NCI-H1417 treated with DMSO at 0.1 percent for 48 hours (cell line): Measurements from ENCODE around the gene SGSH.
"Not testable (repeated sequence)": the region's sequence is repeated elsewhere in the genome, so short reads cannot be mapped to it uniquely, and the experiment has no call there.

Source experiments
- DNase-seq: peaks from one replicate; lab custom pipeline; 2025; lab: John Stamatoyannopoulos, UW

Gene SGSH

DNA sequence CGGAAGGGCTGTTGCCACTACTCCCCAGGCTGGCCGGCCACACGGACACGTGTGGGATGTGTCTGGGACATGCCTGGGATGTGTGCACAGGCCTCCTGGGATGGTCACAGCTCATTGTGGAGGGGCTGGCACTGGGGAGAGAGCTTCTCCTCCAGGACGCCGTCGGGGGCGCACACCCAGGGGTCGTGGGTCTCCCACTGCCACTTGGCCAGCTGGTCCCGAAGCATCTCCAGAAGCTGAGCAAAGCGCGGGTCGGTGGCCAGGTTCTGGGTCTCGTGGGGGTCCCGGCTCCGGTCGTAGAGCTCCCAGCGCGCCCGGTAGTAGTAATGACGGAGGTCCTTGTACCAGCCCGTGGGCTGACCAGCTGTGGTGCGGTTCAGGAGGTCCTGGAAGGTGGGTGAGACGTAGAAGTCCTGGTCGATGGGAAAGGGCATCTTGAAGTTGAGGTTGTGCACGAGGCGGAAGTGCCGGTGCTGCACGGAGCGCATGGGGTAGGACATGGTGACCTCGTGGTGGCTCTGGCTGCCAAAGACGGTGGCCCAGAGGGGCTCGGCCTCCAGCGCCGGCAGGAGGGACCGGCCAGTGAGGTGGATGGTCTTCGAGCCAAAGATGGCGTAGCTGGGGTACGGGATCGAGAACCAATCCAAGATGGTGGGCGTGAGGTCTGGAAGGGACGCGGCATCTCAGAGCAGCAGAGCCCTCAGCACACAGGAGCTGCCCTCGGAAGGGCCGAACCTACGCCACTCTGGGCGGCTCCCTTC is 9.6 kb downstream of the SGSH start:
- no peak for DNase-seq

DNA sequence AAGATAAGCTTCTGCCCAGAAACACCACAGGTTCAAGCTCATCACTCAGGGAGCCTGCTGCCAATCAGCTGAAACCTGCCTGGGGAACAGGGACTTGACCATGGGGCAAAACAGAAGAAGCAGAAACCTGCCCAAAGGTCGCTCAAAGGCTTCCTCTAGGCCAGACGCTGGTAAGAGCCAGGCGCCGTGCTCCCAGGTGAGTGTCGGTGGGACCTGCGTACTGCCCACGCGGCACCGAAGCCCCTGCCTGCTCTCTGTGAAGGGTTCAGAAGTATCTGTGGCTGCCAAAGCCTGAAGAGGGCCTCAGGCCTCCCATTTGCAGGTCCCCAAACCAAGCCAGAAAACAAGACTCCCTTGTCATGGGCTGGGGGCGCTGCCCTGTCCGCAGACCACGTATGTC is 10.4 kb downstream of the SGSH start:
- DNase-seq = no peak

DNA sequence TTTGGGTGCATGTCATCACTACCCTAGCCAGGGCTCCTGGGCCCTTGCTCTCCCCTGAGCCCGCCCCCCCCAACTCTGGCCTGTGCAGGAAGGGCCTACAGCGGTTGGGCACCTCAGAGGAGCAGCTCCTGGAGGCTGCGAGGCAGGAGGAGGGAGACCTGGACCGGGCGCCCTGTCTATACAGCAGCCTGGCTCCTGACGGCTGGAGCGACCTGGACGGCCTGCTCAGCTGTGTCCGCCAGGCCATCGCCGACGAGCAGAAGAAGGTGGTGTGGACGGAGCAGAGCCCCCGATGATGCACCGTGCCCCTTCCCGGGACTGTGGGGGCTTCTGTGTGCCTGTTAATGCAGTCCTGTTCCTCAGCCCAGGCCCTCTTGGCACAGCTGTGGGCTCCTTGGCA is 12.1 kb downstream of the SGSH start:
- DNase-seq = no peak

DNA sequence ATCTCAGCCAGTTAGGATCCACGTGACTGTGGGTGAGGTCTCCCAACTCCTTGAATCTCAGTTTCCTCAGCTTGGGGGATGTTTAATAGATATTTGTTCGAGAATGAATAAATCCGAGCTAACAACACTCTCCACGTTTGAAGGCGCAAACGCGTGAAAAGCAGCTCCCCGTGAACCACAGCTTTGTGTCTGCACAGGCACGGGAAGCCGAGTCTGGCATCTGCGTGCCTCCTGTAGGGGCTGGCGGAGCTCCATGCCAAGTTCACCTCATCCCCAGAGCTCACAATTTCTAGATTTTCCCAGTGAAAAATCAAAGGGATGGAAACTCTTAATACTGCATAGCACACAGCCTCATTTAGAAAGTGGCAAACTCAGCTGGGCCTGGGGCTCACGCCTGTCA is 14.3 kb downstream of the SGSH start:
- DNase-seq = no peak

DNA sequence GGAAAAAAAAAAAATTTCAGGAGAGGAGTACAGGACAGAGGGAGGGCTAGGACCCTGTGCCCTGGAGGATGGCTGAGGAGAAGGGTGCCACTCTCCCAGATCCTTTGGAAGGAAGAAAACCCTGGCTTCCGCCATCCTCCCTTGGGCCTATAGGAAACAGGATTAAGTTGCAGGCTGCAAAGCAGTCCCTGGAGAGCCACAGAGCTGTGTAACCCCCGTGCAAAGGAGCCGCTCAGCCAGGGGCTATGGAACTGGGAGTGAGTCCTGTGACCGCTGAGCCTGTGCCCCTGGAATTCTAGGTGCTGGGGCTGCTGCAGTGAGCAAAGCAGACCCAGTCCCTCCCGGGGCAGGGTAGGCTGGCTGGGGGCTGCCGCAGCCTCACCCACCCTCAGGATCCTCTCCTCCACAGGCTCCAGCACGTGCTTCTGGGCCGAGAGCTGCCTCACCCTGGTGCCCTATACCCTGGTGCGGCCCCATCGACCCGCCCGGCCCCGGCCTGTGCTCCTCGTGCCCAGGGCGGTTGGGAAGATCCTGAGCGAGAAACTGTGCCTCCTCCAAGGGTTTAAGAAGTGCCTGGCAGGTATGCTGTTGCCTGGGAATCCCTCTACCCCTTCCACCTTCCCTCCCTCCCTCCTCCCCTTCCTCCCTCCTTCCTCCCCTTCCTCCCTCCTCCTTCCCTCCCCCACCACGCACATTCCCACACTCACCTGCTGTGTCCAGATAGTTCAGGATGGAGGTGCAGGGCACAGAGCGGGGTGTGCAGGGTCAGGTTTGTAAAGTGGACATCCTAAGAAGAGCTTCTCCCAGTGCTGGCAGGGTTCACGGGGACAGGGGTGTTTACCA is 15.3 kb downstream of the SGSH start:
- no peak for DNase-seq

DNA sequence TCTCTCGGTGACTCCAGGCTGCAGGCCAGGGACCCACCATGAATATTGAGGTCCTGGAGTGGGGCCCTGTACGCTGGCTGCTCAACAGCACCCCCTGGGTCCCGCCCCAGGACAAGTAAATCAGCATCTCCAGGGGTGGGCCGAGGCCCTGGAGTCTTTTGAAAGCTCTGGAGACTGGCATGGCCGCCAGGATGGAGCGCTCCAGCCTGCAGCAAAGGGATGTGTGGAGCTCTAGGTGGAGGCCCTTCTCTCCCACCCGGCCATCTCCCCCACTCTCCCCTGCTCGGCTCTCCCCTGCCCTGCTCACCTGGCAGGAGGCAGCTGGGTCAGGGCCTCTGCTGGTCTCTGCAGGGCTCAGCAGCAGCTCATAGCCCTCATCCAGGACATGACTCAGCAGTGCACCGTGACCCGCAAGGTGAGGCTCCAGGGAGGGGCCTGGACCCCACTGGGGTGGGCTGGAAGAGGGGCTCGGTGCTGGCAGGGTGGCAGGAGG is 16.6 kb downstream of the SGSH start:
- DNase-seq = no peak

DNA sequence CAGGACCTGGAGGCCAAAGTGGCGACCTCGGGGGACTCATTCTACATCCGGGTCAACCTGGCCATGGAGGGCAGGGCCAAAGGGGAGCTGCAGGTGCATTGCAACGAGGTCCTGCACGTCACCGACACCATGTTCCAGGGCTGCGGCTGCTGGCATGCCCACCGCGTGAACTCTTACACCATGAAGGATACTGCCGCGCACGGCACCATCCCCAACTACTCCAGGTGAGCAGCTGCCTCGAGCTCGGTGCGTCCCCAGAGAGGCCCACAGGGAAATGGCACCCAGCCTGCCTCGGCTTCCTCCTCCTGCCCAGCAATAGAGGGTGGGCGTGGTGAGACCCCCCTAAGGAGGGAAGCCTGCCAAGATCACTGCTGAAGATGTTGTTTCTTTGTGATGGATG is 17.9 kb downstream of the SGSH start:
- DNase-seq = no peak

DNA sequence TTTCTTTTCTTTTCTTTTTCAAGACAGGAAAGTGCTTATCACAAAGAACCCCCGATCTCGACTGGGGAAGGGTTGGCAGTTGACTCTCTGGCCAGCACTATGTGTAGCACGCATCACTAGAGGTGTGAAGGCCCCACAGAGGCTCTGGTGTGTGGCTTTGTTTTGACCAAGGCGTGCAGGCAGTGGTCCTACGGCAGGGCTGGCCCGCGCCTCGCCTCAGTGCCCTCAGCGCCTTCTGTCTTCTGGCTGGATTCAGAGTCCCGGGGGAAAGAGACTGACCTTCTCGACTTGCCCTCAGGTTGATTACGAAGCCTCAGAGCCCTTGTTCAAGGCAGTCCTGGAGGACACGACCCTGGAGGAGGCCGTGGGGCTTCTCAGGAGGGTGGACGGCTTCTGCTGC is 18.7 kb downstream of the SGSH start:
- no peak for DNase-seq

DNA sequence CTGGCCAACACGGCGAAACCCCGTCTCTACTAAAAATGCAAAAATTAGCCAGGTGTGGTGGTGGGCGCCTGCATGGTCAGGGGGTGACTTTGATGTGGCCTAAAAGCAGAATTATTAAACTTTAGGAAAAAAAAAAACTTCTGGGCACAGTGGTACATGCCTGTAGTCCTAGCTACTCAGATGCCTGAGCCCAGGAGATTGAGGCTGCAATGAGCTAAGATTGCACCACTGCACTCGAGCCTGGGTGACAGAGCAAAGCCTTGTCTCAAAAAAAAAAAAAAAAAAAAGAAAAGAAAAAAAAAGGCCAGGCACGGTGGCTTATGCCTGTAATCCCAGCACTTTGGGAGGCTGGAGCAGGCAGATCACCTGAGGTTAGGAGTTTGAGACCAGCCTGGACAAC is 20.8 kb downstream of the SGSH start:
- not testable (repeated sequence) for DNase-seq

DNA sequence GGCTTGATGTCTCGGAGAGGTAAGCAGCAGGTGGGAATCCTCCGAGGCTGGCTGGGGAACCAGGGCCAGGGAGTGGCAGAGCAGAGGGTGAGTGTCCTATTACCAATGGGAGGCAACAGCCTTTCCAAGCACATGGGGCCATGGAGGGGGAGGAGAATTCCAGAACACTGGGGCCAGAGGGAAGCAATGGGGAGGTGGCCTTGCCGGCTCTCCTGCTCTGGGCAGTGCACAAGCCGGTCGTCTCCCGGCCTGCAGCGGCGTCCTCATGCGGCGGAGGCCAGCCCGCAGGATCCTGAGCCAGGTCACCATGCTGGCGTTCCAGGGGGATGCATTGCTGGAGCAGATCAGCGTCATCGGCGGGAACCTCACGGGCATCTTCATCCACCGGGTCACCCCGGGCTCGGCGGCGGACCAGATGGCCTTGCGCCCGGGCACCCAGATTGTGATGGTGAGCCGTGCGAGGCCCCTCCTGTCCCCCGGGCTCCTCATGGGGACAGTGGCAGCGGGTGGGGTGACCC is 21.9 kb downstream of the SGSH start:
- no peak for DNase-seq

DNA sequence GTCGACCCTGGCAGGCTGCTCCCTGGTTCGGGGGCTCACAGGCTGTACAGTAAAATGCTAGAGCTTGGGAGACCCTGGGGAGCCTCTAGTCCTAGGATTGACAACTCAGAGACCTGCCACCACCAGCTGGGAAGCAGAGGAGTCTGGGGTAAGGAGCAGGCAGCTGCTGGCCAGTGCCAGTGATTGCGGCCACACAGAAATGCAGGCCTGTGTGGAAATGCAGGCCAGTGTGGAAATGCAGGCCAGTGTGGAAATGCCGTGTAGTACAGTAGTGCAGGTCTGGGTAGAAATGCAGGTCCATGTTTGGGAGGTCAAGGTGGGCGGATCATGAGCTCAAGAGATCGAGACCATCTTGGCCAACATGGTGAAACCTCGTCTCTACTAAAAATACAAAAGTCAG is 23.5 kb downstream of the SGSH start:
- DNase-seq = no peak

DNA sequence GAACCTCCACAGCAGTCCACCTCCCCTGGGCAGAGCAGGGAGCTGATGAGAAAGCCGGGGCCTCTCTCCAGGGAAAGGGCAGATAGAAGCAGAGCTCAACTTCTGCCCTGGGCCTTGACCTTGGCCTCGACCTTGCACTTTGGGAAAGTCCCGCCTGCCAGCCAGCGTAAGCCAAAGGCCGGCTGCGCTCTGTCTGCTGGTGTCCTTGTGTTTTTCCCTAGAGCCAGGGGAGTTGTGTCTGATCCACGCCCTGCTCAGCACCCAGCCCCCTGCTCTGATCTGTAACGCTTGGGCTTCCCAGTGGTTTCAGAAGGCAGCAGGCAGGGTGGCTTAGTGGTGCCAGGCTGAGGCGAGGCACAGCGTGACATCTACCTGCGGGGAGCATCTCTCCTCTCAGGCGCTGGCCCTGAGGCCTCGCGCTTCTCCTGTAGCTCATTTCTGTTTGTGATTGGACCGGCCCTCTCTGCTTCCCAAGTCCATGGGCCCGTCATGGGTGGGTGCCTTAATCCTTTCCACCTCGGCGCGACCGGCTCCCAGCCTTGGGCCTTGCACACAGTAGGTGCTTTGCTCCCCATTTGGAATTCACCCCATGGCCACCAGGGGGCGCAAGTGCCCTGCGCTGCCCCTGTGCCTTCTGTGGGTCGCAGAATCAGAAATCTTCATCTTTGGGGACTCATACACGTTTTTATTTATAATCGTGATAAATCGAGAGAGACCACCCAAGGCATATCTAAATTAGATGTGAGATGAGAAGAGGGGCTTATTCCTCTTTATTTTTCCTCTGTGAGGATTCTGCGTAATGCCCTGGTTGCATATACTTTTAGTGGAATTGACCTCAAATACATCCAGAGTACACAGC is 24.2 kb downstream of the SGSH start:
- DNase-seq = no peak

DNA sequence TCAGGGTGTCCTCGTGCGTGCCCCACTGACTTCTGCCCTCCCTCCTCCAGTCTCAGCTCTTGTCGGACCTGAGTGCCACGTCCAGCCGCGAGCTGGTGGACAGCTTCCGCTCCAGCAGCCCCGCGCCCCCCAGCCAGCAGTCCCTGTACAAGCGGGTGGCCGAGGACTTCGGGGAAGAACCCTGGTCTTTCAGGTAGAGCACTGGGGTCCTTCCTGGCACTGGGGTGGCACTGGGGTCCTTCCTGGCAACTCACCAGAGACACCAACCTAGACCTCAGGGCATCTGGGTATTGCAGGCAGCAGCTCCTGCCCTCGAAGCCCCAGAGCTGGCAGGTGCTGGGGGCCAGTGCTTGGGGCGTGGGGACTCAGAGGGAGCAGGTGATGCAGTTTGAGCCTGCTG is 25.0 kb downstream of the SGSH start:
- DNase-seq = no peak

DNA sequence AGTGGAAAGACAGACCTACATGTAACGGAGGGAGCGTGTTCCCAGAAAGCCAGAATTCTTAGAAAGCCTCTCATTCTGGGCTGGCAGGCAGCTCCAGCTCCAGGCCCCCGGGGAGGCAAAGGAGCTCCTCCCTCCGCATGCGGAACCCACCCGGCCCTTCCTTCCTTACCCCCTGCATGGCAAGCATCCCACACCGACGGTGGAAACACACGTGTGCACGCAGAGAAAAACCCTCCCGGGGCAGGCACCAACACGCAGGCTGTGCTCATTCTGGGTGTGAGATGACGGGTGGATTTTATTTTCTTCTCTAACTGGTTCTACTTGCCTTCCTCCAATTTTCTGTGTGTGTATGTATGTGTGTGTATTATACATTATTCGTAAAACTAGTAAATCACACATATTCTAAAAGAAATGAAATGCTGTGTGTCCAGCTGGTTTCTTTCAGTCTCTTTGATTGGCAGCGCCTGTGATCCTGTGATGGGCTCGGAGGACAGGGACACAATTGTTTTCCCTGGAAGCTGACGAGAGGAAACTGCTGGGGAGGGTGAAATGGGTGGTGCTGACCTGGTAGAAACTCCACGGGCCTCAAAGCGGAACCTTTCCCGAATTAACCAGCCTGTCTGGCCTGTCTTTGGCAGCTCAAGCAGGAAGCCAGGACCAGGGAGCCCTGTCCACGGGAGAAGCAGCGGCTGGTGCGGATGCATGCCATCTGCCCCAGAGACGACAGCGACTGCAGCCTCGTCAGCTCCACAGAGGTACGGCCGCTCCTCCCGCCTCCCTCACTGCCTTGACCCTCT is 28.1 kb downstream of the SGSH start:
- no peak for DNase-seq

DNA sequence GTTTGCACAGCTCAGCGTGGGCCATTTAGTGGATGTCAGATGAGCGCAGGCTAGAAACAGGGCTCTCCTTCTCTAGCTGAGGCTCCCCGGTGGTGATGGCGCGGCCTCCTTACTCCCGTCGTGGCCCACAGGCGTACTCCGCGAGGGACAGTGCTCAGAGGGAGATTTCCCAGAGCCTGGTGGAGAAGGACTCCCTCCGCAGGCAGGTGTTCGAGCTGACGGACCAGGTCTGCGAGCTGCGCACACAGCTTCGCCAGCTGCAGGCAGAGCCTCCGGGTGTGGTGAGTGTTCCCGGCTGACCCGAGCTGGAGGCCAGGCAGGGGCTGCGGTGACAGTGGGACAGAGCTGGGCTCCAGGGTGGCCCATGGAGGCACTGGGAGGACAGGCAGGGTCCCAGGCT is 28.9 kb downstream of the SGSH start:
- DNase-seq = no peak

DNA sequence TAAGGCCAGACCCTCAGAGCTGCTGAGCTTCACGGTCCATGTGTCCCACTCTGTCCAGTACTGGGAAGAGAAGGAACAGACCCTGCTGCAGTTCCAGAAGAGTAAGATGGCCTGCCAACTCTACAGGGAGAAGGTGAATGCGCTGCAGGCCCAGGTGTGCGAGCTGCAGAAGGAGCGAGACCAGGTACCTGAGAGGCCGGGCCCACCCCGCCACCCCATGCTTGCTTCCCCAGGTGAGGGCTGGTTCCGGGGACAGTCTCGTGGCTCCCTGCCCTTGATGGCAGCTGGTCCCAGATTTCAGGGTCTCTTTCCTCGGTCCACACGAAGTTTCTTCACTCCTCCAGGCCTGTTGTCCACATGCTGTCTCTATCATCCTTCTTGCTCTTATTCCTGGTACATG is 29.4 kb downstream of the SGSH start:
- DNase-seq = no peak

DNA sequence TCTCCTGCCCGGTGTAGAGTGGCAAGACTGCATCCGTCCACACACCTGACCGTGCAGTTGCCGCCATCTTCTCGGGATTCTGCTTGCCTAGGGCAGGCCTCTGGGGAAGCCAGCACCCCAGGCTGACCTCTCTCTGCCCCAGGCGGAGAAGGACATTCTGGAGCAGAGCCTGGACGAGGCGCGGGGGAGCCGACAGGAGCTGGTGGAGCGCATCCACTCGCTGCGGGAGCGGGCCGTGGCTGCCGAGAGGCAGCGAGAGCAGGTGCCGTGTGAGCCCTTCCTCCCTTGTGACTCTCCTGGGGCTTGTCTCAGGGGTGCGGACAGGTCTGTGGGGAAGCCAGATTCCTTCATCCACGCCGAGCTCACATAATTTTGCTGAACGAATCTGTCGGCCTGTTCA is 30.5 kb downstream of the SGSH start:
- DNase-seq = no peak

DNA sequence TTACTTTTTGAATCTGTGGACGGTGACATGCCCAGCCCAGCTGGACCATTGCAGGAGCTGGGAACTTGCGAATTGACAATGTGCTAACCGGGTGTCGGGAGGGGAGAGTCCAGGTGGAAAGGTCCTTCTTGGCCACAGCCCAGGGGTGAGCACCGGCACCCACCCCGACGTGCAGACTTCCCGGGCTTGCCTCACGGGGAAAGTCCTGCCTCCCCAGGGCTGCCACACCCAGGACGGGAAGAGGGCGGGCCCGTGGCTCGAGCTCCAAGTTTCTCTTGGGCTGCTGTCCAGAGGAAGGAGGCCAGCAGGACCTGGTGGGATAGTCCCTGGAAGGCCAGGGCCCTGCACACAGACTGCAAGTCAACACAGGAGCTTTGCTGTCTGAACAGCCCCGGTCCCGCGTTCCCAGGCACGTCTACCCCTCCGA is 32.6 kb downstream of the SGSH start:
- no peak for DNase-seq

DNA sequence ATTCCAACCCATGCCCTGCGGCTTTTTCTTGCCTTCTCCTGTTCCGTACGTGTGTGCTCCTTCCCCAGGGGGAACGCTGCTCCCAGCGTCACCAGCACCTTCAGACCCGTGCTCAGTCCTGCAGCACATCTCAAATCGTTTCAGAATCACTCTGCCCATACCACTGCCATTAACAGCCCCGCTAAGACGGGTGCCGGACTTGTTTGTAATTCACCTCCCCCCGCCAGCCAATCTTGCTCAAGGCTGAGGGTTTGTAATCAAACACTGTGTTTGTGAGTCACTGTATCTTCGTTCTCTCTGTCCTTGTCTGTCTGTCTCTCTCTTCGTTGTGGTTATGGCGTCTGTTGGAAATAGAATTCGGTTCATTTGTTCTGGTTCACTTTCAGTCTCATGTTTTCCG is 33.0 kb downstream of the SGSH start:
- no peak for DNase-seq

DNA sequence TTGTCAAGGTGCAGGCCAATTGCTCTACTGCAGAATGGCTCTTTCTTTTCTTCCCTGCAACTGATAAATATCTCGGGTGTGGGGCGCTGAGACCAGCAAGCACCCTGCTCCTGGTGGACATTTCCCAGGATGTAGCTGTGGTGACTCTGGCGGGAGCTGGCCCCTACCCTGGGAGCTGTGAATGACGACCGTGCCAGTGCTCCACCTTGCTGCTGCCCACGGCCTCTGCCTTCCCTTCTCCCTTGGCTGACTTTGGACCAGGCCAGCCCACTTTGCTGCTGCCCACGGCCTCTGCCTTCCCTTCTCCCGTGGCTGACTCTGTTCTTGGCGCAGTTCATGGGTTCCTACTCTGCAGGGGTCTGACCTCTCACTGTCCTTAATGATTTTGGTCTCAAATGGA is 34.2 kb downstream of the SGSH start:
- DNase-seq = no peak

DNA sequence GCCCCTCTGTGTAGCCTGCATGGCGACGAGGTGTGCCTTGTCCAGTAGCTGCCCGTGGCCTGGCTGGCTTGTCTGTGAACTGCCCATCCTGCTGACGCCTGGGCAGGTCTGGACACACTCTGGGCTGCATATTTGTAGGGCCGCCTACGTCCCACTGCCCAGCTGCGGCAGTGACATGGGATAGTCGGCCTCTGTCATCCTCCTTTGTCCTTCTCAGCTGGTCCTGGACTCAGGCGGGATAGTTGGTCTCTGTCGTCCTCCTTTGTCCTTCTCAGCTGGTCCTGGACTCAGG is 35.8 kb downstream of the SGSH start:
- DNase-seq = no peak
